Measurements from ENCODE around the gene WASF2.

DNA sequence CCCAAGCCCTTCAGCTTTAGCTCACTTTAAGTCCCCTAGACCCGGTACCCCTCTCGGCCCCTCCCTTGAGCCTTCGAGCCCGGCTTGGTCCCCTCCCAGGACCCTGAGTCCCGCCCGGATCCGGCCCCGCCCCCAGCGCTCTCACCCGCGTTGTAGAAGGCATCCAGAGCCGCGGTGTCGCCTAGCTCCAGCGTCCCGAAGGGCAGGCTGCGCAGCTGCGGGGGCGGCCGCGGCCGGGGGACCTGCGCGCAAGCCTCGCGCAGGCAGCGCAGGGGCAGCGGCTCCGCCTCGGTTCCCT is 123.9 kb downstream of the WASF2 start:
- TF ChIP-seq POLR2A (IDR thresholded peaks at IDR 0.05) = no peak
- TF ChIP-seq, protein P1, sequence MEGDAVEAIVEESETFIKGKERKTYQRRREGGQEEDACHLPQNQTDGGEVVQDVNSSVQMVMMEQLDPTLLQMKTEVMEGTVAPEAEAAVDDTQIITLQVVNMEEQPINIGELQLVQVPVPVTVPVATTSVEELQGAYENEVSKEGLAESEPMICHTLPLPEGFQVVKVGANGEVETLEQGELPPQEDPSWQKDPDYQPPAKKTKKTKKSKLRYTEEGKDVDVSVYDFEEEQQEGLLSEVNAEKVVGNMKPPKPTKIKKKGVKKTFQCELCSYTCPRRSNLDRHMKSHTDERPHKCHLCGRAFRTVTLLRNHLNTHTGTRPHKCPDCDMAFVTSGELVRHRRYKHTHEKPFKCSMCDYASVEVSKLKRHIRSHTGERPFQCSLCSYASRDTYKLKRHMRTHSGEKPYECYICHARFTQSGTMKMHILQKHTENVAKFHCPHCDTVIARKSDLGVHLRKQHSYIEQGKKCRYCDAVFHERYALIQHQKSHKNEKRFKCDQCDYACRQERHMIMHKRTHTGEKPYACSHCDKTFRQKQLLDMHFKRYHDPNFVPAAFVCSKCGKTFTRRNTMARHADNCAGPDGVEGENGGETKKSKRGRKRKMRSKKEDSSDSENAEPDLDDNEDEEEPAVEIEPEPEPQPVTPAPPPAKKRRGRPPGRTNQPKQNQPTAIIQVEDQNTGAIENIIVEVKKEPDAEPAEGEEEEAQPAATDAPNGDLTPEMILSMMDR (IDR thresholded peaks at IDR 0.05) = no peak

Measured in vagina (tissue), 2 donors.